ENCODE data around the gene RABAC1. TPM values are rescaled to one million over a fixed set of nuclear protein-coding genes. Genes with fewer than 3 reads are reported as not detected.

Gene RABAC1
- total and polyA plus RNA-seq, 2 of the 8 experiments (the other 6 are each of a cell fraction or from before 2014, with no cell fraction given) = 124 to 439 TPM

DNA sequence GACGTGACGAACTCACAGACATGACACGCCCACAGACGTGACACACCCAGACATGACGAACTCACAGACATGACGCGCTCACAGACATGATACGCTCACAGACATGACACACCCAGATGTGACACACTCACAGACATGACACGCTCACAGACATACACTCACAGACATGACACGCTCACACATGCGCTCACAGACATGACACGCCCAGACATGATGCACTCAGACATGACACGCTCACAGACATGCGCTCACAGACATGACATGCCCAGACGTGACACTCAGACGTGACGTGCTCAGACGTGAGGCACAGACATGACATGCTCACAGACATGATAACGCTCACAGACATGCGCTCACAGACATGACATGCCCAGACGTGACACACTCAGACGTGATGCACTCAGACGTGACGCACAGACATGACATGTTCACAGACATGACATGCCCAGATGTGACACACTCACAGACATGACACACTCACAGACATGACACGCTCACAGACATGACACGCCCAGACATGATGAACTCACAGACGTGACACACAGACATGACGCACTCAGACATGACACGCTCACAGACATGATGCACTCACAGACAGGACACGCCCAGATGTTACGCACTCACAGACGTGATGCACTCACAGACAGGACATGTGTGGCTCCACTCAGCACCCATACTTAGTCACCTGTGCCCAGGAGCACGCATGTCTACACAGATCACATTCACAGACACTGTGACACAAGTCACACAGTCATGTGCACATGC, 39.0 kb downstream of the RABAC1 start (continued):
- TF ChIP-seq CREB1 (IDR thresholded peaks at IDR 0.05) = no peak
- TF ChIP-seq HDAC2 (IDR thresholded peaks at IDR 0.05; ENCODE audit: borderline replicate concordance in 1 of 2, low read depth in 2 of 2, low read length in 2 of 2) = no peak
- TF ChIP-seq GABPA (IDR thresholded peaks at IDR 0.05; ENCODE audit: borderline replicate concordance, insufficient read depth, low read length) = no peak
- no peak for TF ChIP-seq RNF2 (IDR thresholded peaks at IDR 0.05; ENCODE audit: borderline replicate concordance, low read depth, low read length, missing control alignments, poor library complexity, severe bottlenecking)

Data from H1 (cell line).